ENCODE results near the gene LAMA5.

DNA sequence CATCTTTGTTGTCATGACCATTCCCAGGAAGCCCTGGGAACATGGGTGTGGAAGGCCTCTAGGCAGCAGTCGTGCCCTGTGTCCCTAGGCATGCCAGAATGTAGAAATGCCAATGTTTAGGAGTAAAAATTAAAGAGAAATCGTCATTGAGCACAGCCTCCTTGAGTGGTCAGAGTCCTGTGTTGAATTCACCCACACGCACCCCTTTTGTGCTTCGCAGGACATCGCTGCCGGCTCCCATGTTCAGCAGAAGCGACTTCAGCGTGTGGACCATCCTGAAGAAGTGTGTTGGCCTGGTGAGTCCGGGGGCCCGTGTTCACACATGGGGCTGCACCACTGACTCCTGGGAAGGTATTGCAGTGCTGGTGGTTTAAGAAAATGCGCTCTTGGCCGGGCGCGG, 103.7 kb downstream of the LAMA5 start:
- TF ChIP-seq, protein P1, sequence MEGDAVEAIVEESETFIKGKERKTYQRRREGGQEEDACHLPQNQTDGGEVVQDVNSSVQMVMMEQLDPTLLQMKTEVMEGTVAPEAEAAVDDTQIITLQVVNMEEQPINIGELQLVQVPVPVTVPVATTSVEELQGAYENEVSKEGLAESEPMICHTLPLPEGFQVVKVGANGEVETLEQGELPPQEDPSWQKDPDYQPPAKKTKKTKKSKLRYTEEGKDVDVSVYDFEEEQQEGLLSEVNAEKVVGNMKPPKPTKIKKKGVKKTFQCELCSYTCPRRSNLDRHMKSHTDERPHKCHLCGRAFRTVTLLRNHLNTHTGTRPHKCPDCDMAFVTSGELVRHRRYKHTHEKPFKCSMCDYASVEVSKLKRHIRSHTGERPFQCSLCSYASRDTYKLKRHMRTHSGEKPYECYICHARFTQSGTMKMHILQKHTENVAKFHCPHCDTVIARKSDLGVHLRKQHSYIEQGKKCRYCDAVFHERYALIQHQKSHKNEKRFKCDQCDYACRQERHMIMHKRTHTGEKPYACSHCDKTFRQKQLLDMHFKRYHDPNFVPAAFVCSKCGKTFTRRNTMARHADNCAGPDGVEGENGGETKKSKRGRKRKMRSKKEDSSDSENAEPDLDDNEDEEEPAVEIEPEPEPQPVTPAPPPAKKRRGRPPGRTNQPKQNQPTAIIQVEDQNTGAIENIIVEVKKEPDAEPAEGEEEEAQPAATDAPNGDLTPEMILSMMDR (IDR thresholded peaks at IDR 0.05), result no peak
- TF ChIP-seq POLR2A (IDR thresholded peaks at IDR 0.05), result no peak

All from vagina (tissue), 2 donors.